GF-D8 (cell line): ENCODE results near the gene ACTR2.
"Not testable (repeated sequence)": the region's sequence is repeated elsewhere in the genome, so short reads cannot be mapped to it uniquely, and the experiment has no call there.

Experiments used
- DNase-seq: peaks from one replicate; lab custom pipeline; 2025; lab: John Stamatoyannopoulos, UW

ACTR2 gene

DNA sequence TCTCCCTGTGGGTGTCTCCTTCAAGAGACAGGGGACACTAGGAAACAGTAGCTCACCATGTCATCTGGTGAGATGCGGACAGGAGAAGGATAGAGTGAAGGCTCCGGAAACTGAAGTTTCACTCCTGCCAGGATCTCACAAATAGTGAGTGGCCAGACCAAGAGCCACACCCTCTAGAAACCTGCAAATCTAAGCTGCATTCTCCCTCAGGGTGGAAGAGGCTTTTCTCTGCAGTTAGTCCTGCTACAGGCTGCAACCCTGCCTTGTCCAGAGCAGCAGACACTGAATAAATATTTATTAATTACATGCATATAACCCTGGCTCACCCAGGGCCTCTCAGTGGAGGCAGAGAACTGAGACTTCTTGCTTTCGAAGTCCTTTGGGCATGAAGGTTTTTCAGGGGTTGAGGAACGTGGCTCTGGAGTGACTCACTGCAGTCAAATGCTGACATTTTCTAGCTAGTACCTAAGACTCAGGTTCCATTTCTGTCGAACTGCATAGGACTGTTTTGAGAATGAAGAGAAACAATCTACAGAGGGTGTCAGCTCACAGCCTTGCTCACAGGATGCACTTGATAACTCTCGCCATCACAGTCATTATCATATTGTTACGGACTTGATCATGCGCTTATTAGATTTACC, 87.3 kb downstream of the ACTR2 start:
- DNase-seq = no peak

GRCh38 chr2:65316072-65316471, 88.4 kb downstream of the ACTR2 start:
- DNase-seq = no peak

DNA sequence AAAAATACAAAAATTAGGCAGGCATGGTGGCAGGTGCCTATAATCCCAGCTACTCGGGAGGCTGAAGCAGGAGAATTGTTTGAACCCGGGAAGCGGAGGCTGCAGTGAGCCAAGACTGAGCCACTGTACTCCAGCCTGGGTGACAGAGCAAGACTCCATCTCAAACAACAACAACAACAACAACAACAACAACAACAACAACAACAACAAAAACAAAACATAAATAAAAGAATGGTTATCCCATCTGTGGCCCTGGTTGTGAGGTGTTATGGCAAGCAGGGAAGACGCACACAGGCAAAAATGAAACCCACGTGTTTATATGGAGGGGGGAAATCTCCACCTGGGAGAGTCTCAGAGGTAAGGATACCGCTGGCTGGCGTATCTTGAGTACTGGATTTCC, 89.7 kb downstream of the ACTR2 start:
- not testable (repeated sequence) for DNase-seq

GRCh38 chr2:65317841-65318240, 90.2 kb downstream of the ACTR2 start:
- DNase-seq = no peak

DNA sequence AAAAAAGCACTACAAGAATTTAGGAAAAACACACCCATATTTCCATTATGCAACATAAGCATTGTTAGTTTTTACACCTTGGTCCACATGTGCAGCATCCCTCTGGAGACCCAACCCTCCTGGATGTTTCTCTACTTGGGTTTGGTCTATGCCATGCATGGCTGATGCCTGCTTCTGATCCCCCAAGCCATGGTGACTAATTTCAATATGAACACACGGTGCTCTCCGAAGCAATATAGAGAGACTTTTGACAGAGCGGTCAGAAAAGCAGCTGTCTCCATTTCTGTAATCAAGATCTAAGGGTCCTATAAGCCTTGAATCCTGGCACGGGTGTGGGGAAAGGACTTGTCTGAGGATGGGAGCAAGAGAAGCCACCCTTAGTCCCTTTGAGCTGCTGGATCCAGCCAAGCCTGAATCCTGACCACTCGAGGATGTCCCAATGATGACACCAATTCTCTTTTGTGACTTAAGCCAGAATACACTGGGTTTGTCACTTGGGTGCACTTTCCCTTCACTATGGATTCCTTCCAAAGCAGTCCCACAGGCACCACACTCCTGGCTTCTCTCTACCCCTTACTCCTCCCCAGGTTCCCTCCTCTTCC, 91.5 kb downstream of the ACTR2 start:
- no peak for DNase-seq

DNA sequence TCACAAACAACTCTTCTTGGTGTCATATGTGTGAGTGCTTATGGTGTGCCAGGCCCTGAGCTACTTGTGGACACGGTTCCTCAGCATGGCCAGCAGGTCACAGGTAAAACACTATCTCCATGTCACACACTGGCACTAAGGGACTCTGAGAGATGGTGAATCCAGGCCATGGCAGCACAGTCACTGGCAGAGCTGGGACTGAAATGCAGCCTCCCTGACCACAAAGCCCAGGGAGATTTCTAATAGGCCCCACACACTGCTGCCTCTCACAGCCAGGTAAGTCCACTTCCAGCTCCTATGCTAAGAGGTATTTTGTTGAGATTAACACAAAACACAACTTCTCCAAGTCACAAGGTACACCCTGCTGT, 92.0 kb downstream of the ACTR2 start:
- DNase-seq = no peak

DNA sequence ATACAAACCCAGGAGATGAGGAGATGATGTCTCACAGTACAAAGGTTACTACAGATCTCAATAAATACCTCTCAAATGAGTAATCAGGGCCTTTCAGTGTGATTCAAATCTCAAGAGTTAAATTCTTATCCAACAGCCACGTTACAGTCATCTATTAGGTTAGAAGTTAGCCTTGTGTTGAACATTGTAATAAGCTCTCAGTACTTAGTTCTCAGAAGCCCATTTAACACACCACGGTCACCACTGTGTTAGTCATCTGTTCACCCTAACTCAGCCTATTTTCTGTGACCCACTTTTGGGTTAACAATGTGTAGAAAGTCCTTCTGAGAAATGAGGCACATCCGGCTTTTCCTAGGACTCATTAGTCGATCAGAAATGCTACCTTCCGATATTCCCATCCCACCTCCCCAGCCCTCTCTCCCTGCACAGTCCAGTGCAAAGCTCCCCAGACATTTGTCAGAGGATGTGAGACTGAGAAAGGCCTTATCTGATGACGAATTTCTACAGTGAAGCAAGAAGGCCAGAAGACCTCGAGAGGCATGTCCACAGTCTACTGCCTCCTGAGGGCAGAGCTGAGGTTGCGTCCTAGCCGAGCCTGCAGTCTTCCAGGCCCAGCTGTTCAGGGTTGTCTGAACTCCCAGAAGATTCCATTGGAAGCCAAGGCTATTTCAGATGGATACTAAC, 92.6 kb downstream of the ACTR2 start:
- DNase-seq = no peak
